Measurements from ENCODE around the gene SPATC1L. TPM values are rescaled to one million over a fixed set of nuclear protein-coding genes. Genes with fewer than 3 reads are reported as not detected.

Gene SPATC1L
- total RNA-seq, 4 donors from 2014 or later: 1.5 to 11.9 (median 3.0) TPM

DNA sequence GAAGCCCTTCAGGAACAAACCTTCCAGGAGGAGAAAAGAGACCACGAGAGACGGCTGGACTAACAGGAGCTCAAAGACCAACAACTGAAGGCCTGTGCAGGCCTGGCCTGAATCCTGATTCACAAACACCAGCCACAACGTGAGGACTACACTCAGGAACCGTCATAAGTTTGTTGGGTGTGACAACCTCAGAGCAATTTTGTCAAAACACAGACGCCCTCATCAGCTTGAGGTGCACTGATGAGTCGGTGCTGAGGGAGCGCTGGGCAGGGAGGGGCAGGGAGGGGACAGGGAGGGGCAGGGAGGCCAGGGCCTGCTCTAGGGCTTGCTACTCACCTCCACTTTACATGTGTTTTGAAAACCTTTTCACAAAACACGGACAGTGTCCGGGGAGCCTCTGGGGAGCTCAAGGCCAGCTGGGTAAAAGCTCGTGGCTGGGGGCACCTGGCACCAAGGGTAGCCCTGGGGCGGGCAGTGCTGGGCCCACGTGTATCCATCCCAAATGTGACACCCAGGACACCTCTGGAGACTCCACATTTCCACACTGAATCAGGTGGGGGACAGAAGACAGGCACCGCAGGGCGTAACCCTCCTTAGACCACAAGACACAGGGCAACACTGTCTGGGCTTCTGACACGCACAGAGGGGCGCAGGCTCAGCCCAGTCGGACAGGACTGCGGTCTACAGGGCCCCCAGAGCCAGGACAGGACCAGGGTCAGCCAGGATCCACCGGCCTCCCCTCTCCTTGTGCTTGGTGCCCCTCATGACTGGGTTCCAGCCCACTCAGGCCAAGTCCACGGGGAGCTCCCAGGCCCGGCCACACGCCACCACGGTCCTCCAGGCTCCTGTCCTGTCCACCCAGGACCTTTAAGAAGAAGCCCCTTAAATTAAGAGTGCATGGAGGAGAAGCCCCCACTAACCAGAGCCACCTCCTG lies 27.8 kb upstream of the SPATC1L start:
- TF ChIP-seq POLR2A (IDR thresholded peaks at IDR 0.05): no peak
- TF ChIP-seq, protein P1, sequence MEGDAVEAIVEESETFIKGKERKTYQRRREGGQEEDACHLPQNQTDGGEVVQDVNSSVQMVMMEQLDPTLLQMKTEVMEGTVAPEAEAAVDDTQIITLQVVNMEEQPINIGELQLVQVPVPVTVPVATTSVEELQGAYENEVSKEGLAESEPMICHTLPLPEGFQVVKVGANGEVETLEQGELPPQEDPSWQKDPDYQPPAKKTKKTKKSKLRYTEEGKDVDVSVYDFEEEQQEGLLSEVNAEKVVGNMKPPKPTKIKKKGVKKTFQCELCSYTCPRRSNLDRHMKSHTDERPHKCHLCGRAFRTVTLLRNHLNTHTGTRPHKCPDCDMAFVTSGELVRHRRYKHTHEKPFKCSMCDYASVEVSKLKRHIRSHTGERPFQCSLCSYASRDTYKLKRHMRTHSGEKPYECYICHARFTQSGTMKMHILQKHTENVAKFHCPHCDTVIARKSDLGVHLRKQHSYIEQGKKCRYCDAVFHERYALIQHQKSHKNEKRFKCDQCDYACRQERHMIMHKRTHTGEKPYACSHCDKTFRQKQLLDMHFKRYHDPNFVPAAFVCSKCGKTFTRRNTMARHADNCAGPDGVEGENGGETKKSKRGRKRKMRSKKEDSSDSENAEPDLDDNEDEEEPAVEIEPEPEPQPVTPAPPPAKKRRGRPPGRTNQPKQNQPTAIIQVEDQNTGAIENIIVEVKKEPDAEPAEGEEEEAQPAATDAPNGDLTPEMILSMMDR (IDR thresholded peaks at IDR 0.05 in 4 of 5, conservative IDR thresholded peaks at IDR 0.05 in 1 of 5): no peak
- DNase-seq: no peak
- ATAC-seq: no peak
- H3K36me3 ChIP-seq: peaks cover 0 to 66% of the 10 kb centered on the region in 2 donors
- intact Hi-C loops (cut with DNase I; ENCODE audit: low total_unique reads): no loop called here
- H3K27me3 ChIP-seq: no peaks in the 10 kb centered on the region
- in situ Hi-C loops (cut with MboI; ENCODE audit: low sequenced_read_pairs in 4 of 4): no loop called here
- H3K27ac ChIP-seq: no peak overlapping the region
- no peaks in the 10 kb centered on the region for H3K4me1 ChIP-seq
- H3K4me3 ChIP-seq: no peak overlapping the region
- H3K9me3 ChIP-seq: no peaks in the 10 kb centered on the region

DNA sequence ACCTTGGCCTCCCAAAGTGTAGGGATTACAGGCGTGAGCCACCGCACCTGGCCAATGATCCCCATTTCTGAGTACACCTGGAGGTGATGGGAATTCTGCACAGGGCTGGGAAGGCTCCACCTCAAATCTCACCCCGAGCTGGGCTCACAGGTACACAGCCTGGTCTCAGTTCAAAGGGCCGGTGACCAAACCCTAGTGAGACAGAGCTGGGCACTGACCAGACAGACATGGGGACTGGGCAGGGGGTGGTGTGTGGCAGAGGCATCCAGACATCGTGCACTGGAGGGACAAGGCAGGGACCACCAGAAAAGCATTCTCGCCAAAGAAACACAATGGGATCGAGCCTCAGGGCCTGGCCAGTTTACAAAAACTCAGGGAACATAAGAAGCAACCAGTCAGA lies 27.1 kb upstream of the SPATC1L start:
- Histone ChIP-seq H3K9me3 (no peaks in the 10 kb centered on the region), H3K27ac (no peak overlapping the region), H3K4me3 (no peak overlapping the region), H3K27me3 (no peaks in the 10 kb centered on the region), H3K36me3 (peaks cover 0 to 71% of the 10 kb centered on the region in 2 donors), H3K4me1 (no peaks in the 10 kb centered on the region)
- in situ Hi-C loops (cut with MboI; ENCODE audit: low sequenced_read_pairs in 4 of 4): no loop called here
- intact Hi-C loops (cut with DNase I; ENCODE audit: low total_unique reads): no loop called here
- DNase-seq (no peak), ATAC-seq (no peak)
- TF ChIP-seq POLR2A (IDR thresholded peaks at IDR 0.05): no peak
- TF ChIP-seq, protein P1 (IDR thresholded peaks at IDR 0.05 in 4 of 5, conservative IDR thresholded peaks at IDR 0.05 in 1 of 5): no peak

DNA sequence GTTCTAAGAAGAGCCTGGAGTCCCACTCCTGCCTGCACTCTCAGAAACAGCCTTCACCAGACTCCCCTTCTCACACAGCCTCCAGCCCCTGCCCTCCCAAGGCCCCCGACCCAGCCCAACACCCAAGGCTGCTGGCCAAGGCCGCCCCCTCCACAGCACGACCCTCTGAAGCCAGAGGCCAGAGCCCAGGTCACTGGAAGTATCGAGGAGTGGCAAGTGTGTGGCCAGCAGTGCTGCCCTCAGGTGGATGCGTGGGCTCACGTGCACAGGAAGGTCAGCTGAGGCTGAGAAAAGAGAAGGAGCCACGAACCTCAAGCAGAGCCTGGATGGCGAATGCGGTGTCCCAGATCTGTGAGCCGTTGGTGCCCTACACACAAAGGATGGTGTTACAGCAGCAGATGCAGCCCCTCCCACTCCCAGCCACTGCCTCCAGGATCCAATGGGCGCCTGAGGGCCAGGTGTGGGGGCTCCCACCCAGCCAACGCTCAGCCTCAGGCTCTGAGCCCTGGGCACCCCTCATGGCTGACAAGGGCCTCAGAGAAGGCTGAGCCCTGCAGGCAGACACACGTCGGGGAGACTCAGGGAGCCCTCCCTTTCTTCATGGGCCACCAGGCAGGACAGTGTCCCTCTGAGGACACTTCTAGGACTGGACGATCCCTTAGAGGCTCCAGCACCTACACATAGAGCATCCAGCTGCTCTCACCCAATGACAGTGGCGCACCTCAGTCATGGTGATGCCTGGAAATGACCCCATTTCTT lies 26.3 kb upstream of the SPATC1L start:
- TF ChIP-seq, protein P1 (IDR thresholded peaks at IDR 0.05 in 4 of 5, conservative IDR thresholded peaks at IDR 0.05 in 1 of 5): no peak
- TF ChIP-seq POLR2A (IDR thresholded peaks at IDR 0.05): no peak
- H3K27ac ChIP-seq: no peak overlapping the region
- no peaks in the 10 kb centered on the region for H3K27me3 ChIP-seq
- intact Hi-C loops (cut with DNase I; ENCODE audit: low total_unique reads) (no loop called here), in situ Hi-C loops (cut with MboI; ENCODE audit: low sequenced_read_pairs in 4 of 4) (no loop called here)
- no peak overlapping the region for H3K4me3 ChIP-seq
- peak in 1 of 2 donors; percentile 18 for ATAC-seq
- H3K36me3 ChIP-seq: peaks cover 0 to 73% of the 10 kb centered on the region in 2 donors
- H3K4me1 ChIP-seq: no peaks in the 10 kb centered on the region
- no peaks in the 10 kb centered on the region for H3K9me3 ChIP-seq
- DNase-seq: no peak

DNA sequence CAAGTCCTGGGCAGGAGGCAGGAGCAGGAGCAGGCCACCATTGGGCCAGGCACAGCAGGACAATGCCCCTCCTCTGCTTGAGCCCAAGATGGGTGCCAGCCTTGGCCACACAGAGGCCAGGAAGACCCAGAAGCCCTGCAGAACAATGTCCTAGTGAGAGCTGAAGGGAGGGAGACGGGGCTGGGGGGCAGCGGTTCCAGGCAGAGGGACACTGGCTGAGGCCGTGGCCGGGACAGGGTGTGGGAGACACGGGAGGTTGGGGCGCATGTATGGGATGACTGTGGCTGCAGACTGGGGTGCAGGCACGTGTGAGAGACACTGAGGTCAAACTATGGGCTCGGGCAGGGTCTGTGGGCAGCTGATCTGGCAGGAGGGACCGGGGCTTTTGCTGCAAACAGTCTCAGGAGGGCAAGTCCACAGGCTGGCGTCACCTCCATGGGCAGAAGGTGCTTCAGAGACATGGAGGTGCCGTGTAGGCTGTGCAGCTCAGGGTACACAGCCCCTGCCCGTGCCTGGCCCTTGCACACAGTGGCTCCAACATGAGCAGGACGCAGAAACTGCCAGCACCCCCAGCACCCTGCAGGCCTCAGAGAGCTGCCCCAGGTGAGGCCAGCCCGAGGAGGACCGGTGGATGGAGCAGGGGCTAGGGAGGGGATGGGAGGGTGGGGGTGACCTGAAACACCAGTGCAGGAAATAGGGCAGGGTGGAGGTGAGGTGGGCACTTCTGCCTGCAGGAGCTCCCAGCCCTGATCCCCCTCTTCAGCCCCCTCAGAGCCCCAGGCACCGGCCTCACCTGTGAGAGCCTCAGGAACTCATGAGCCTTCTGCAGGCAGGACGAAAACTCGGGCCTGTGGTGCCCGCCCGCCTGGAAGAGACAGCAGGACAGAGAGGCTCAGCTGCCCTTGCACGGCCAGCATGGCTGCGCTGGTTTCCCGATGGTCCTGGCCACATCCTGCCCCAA lies 24.8 kb upstream of the SPATC1L start:
- H3K36me3 ChIP-seq: peaks cover 0 to 68% of the 10 kb centered on the region in 2 donors
- intact Hi-C loops (cut with DNase I; ENCODE audit: low total_unique reads) (no loop called here), in situ Hi-C loops (cut with MboI; ENCODE audit: low sequenced_read_pairs in 4 of 4) (no loop called here)
- no peak for TF ChIP-seq POLR2A (IDR thresholded peaks at IDR 0.05)
- no peak for ATAC-seq
- H3K27ac ChIP-seq: no peak overlapping the region
- no peaks in the 10 kb centered on the region for H3K27me3 ChIP-seq
- H3K9me3 ChIP-seq: no peaks in the 10 kb centered on the region
- no peak for DNase-seq
- H3K4me3 ChIP-seq: no peak overlapping the region
- H3K4me1 ChIP-seq: no peaks in the 10 kb centered on the region

Data from gastrocnemius medialis (tissue), 4 donors.